MM.1S (cell line): ENCODE measurements around the gene RASGRP2.

ENCODE experiments used
- EZH2 ChIP-seq: fragments of 300-600 bp; sonication (generic); optimal IDR thresholded peaks from 2 replicates; pipeline ENCODE3; 2017; ENCODE audit warnings: low read depth, mild to moderate bottlenecking, antibody characterized with exemption, low read length, mixed read lengths
- TF ChIP-seq, protein P1 (sequence below): fragments of 300-600 bp; sonication (generic); IDR thresholded peaks from 2 replicates; pipeline ENCODE4 v1.5.1; 2016; ENCODE audit warnings: antibody characterized with exemption, low read length, mixed read lengths

GRCh38 chr11:64788321-64789215, 44.6 kb upstream of the RASGRP2 start:
- TF ChIP-seq, protein P1, sequence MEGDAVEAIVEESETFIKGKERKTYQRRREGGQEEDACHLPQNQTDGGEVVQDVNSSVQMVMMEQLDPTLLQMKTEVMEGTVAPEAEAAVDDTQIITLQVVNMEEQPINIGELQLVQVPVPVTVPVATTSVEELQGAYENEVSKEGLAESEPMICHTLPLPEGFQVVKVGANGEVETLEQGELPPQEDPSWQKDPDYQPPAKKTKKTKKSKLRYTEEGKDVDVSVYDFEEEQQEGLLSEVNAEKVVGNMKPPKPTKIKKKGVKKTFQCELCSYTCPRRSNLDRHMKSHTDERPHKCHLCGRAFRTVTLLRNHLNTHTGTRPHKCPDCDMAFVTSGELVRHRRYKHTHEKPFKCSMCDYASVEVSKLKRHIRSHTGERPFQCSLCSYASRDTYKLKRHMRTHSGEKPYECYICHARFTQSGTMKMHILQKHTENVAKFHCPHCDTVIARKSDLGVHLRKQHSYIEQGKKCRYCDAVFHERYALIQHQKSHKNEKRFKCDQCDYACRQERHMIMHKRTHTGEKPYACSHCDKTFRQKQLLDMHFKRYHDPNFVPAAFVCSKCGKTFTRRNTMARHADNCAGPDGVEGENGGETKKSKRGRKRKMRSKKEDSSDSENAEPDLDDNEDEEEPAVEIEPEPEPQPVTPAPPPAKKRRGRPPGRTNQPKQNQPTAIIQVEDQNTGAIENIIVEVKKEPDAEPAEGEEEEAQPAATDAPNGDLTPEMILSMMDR: no peak
- TF ChIP-seq EZH2: no peak
